ENCODE measurements around the gene FAM200C. TPM values are rescaled to one million over a fixed set of nuclear protein-coding genes. Genes with fewer than 3 reads are reported as not detected.
A peak's percentile ranks its signal among the peaks of the same experiment; 100 is the strongest.

The FAM200C gene
- total and polyA plus RNA-seq, 9 donors, result 4.8 to 14.3 (median 8.0) TPM

GRCh38 chr5:160421625-160422258 is 21.9 kb upstream of the FAM200C start, which contains the start of gene PTTG1:
PTTG1 (plus strand) TSS chr5:160421855; CDS start chr5:160422313, 458 bp downstream.
- intact Hi-C loops (cut with DNase I), result no loop called here
- Histone ChIP-seq H3K27me3 (no peaks in the 10 kb centered on the region), H3K36me3 (no peaks in the 10 kb centered on the region), H3K27ac (peak within 1 kb of the TSS in 1 of 2 donors; percentile 59), H3K9me3 (no peaks in the 10 kb centered on the region), H3K4me3 (peak within 1 kb of the TSS; percentile 52), H3K4me1 (ENCODE audit: insufficient read depth) (peaks cover 8% of the 10 kb centered on the region)
- TF ChIP-seq EP300 (IDR thresholded peaks at IDR 0.05) (no peak), POLR2A (IDR thresholded peaks at IDR 0.05) (no peak), CTCF (IDR thresholded peaks at IDR 0.05) (no peak)
- 0 to 1% (median 1%) methylated on average over 39 of the region's 39 CpGs for WGBS, 3 donors
- DNase-seq, result peak; percentile 89 to 97 (median 96)

GRCh38 chr5:160420331-160420610 is 20.4 kb upstream of the FAM200C start:
- H3K9me3 ChIP-seq, result no peaks in the 10 kb centered on the region
- intact Hi-C loops (cut with DNase I), result no loop called here
- no peak overlapping the region for H3K4me3 ChIP-seq
- peaks cover 10% of the 10 kb centered on the region for H3K4me1 ChIP-seq (ENCODE audit: insufficient read depth)
- H3K27me3 ChIP-seq, result no peaks in the 10 kb centered on the region
- H3K36me3 ChIP-seq, result no peaks in the 10 kb centered on the region
- no peak for TF ChIP-seq CTCF (IDR thresholded peaks at IDR 0.05)
- TF ChIP-seq EP300 (IDR thresholded peaks at IDR 0.05), result no peak
- TF ChIP-seq POLR2A (IDR thresholded peaks at IDR 0.05), result no peak
- H3K27ac ChIP-seq, result no peak overlapping the region
- DNase-seq, result no peak

- H3K4me3 ChIP-seq, result peak overlapping the region; percentile 96
- peak overlapping the region; percentile 23 to 76 for H3K27ac ChIP-seq
- TF ChIP-seq POLR2A (IDR thresholded peaks at IDR 0.05) (no peak), CTCF (IDR thresholded peaks at IDR 0.05) (no peak), EP300 (IDR thresholded peaks at IDR 0.05) (no peak)
- H3K9me3 ChIP-seq, result no peaks in the 10 kb centered on the region
- no peaks in the 10 kb centered on the region for H3K27me3 ChIP-seq
- peaks cover 11% of the 10 kb centered on the region for H3K4me1 ChIP-seq (ENCODE audit: insufficient read depth)
- DNase-seq, result no peak
- intact Hi-C loops (cut with DNase I), result no loop called here
- no peaks in the 10 kb centered on the region for H3K36me3 ChIP-seq
- 32 to 37% (median 34%) methylated on average over 11 of the region's 11 CpGs for WGBS, 3 donors
These were observed 19.8 kb upstream of the FAM200C start for GRCh38 chr5:160419458-160420330.

GRCh38 chr5:160418561-160419457 is 19.0 kb upstream of the FAM200C start, which contains the start of gene SLU7:
SLU7 (minus strand) TSS chr5:160419081; CDS start chr5:160415294, 3,787 bp downstream.
- 0 to 1% (median 1%) methylated on average over 48 of the region's 48 CpGs for WGBS, 3 donors
- peak within 1 kb of the TSS; percentile 96 for H3K4me3 ChIP-seq
- H3K27ac ChIP-seq, result peak within 1 kb of the TSS; percentile 23 to 76
- peak; percentile 93 to 96 (median 96) for DNase-seq
- no peaks in the 10 kb centered on the region for H3K9me3 ChIP-seq
- intact Hi-C loops (cut with DNase I), result no loop called here
- no peaks in the 10 kb centered on the region for H3K36me3 ChIP-seq
- TF ChIP-seq EP300 (IDR thresholded peaks at IDR 0.05), result peak; percentile 7
- no peak for TF ChIP-seq CTCF (IDR thresholded peaks at IDR 0.05)
- peak; percentile 81 for TF ChIP-seq POLR2A (IDR thresholded peaks at IDR 0.05)
- H3K27me3 ChIP-seq, result no peaks in the 10 kb centered on the region
- H3K4me1 ChIP-seq (ENCODE audit: insufficient read depth), result peaks cover 11% of the 10 kb centered on the region

All from ovary (tissue), 9 donors.